ENCODE measurements around the gene IL10. TPM values are rescaled to one million over a fixed set of nuclear protein-coding genes. Genes with fewer than 3 reads are reported as not detected.
A peak's percentile ranks its signal among the peaks of the same experiment; 100 is the strongest.

IL10 gene
- total and polyA plus RNA-seq, 5 donors from 2014 or later, result 0.60 to 7.0 (median 3.2) TPM

DNA sequence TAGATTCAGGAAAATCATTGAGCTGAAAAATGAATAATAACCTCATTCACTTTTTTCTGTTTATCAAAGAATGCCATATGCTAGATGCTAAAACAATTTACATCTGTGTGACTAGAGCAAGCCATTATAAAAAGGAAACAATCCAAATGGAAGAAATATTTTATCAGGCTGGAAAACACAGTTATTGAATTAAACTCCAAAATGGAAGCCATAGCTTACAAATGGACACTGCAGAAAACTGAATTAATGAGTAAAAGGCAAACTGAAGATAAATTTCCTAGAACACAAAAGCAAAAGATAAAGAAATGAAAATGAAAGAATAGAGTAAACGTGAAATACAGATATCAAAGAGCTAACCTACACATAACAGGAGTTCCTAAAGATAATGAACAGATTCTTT lies 33.1 kb upstream of the IL10 start:
- ATAC-seq (ENCODE audit: low read depth in 2 of 2), result no peak
- Mint-ChIP-seq H3K4me3 (no peak overlapping the region), H3K36me3 (no peaks in the 10 kb centered on the region), H3K4me1 (peaks cover 28 to 80% (median 53%) of the 10 kb centered on the region in 4 donors), H3K9me3 (peaks cover 0 to 1% (median 0%) of the 10 kb centered on the region in 7 donors), H3K27me3 (peaks cover 6% of the 10 kb centered on the region), H3K27ac (peak overlapping the region; percentile 48 to 92 (median 89))
- H3K27me3 ChIP-seq (ENCODE audit: control insufficient read depth, insufficient read depth, low read length), result no peaks in the 10 kb centered on the region
- peaks cover 54% of the 10 kb centered on the region for H3K4me1 ChIP-seq (ENCODE audit: control insufficient read depth, insufficient read depth, low read length, poor library complexity, severe bottlenecking)
- peak overlapping the region; percentile 90 for H3K27ac ChIP-seq (ENCODE audit: insufficient read depth, low read length, poor library complexity, severe bottlenecking)
- no peaks in the 10 kb centered on the region for H3K9me3 ChIP-seq (ENCODE audit: control insufficient read depth in 2 of 2, low read length in 2 of 2)
- H3K4me3 ChIP-seq (ENCODE audit: low read depth, low read length), result no peak overlapping the region
- DNase-seq, result peak in 1 of 3 donors; percentile 36
- no peaks in the 10 kb centered on the region for H3K36me3 ChIP-seq (ENCODE audit: control insufficient read depth, insufficient read depth, low read length)

DNA sequence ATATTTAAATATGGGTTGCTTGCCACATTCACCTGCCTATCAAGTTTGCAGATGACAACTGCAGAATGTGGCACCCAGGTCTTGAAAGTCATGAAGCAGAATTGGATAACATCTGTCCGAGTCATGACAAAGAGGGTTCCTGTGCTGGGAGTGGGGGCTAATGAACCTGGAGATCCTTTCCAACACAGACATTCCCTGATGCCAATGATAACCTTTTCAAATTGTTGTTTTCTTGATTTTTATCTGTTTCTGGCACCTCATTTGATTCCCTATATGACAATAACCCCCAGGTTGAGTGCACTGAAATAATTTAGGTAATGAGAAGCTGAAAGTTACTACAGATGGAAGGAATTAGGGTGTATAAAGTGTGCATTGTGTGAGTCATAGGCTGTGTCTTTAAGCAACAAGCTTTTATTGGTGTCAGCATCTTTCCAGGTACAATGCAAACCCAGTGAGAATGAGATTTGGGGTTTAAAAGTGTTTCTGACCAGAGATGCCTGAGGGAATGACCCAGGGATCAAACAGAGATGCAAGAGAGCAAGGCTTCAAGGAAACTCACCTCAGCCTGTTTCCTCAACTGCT lies 32.0 kb upstream of the IL10 start:
- peak overlapping the region; percentile 92 to 97 (median 96) for H3K27ac Mint-ChIP-seq

DNA sequence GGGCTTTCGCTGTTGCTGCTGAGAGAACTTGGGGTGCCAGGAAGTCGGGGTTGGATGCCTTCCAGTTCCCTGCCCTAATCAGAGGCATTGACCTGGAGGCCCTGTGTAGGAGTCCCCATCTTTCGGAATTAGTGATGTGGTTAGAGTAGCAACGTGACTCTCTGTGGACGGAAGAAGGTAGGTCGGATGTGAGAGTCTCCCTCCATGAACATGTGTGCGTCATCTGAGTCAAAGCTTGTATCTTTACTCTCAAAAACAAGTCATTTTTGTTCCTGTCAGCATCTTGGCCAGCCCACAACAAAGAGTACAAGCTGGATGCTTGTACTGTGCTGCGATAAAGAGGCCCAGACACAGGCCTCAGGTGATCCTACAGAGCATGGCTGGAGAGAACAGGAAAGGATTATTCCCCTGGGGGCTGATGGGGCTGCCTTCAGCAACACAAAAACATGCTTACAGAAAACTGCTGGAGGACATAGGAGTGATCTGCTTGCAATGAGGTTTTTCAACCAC lies 31.0 kb upstream of the IL10 start:
- ATAC-seq (ENCODE audit: low read depth in 2 of 2) (peak; percentile 96), DNase-seq (peak; percentile 74 to 97 (median 92))
- H3K36me3 ChIP-seq (ENCODE audit: control insufficient read depth, insufficient read depth, low read length), result no peaks in the 10 kb centered on the region
- H3K4me1 ChIP-seq (ENCODE audit: control insufficient read depth, insufficient read depth, low read length, poor library complexity, severe bottlenecking), result peaks cover 39% of the 10 kb centered on the region
- Mint-ChIP-seq H3K36me3 (no peaks in the 10 kb centered on the region), H3K27ac (peak overlapping the region; percentile 92 to 97 (median 96)), H3K9me3 (peaks cover 0 to under 1% (median 0%) of the 10 kb centered on the region in 7 donors), H3K4me3 (peak overlapping the region; percentile 3 to 75 (median 62)), H3K4me1 (peaks cover 18 to 77% (median 51%) of the 10 kb centered on the region in 4 donors), H3K27me3 (peaks cover 6% of the 10 kb centered on the region)
- peak overlapping the region; percentile 49 for H3K4me3 ChIP-seq (ENCODE audit: low read depth, low read length)
- no peaks in the 10 kb centered on the region for H3K9me3 ChIP-seq (ENCODE audit: control insufficient read depth in 2 of 2, low read length in 2 of 2)
- peak overlapping the region; percentile 90 for H3K27ac ChIP-seq (ENCODE audit: insufficient read depth, low read length, poor library complexity, severe bottlenecking)
- H3K27me3 ChIP-seq (ENCODE audit: control insufficient read depth, insufficient read depth, low read length), result no peaks in the 10 kb centered on the region

More for the DNA sequence above, 32.0 kb upstream of the IL10 start:
- peaks cover 0 to 1% (median 0%) of the 10 kb centered on the region in 7 donors for H3K9me3 Mint-ChIP-seq
- peak overlapping the region; percentile 90 for H3K27ac ChIP-seq (ENCODE audit: insufficient read depth, low read length, poor library complexity, severe bottlenecking)
- H3K9me3 ChIP-seq (ENCODE audit: control insufficient read depth in 2 of 2, low read length in 2 of 2), result no peaks in the 10 kb centered on the region
- no peaks in the 10 kb centered on the region for H3K36me3 ChIP-seq (ENCODE audit: control insufficient read depth, insufficient read depth, low read length)
- peak overlapping the region; percentile 49 for H3K4me3 ChIP-seq (ENCODE audit: low read depth, low read length)
- peaks cover 6% of the 10 kb centered on the region for H3K27me3 Mint-ChIP-seq
- H3K27me3 ChIP-seq (ENCODE audit: control insufficient read depth, insufficient read depth, low read length), result no peaks in the 10 kb centered on the region
- H3K4me1 Mint-ChIP-seq, result peaks cover 23 to 77% (median 50%) of the 10 kb centered on the region in 4 donors
- H3K36me3 Mint-ChIP-seq, result no peaks in the 10 kb centered on the region
- peaks cover 49% of the 10 kb centered on the region for H3K4me1 ChIP-seq (ENCODE audit: control insufficient read depth, insufficient read depth, low read length, poor library complexity, severe bottlenecking)
- ATAC-seq (ENCODE audit: low read depth in 2 of 2) (no peak), DNase-seq (no peak)
- peak overlapping the region in 1 of 4 donors; percentile 75 for H3K4me3 Mint-ChIP-seq

DNA sequence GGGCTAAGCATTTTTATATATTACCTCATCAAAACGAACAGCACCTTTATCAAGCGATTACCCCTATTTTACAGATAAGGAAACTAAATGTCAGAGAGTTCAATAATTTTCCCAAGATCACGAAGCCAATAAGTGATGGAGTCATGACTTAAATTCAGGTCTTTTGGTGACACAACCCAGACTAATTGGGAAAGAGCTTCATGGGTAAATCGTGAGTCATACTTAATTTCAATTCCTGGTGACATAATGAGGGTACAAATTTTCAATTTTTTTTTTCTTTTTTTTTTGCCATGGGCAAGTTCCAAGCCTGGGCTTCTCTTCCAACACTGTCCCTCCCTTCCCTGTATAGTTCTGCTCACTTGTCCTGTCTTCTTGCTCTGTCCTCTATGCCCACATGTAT lies 30.1 kb upstream of the IL10 start:
- ATAC-seq (ENCODE audit: low read depth in 2 of 2), result no peak
- H3K4me1 Mint-ChIP-seq, result peaks cover 16 to 80% (median 50%) of the 10 kb centered on the region in 4 donors
- Histone ChIP-seq H3K4me1 (ENCODE audit: control insufficient read depth, insufficient read depth, low read length, poor library complexity, severe bottlenecking) (peaks cover 39% of the 10 kb centered on the region), H3K27me3 (ENCODE audit: control insufficient read depth, insufficient read depth, low read length) (no peaks in the 10 kb centered on the region), H3K36me3 (ENCODE audit: control insufficient read depth, insufficient read depth, low read length) (no peaks in the 10 kb centered on the region), H3K4me3 (ENCODE audit: low read depth, low read length) (no peak overlapping the region), H3K27ac (ENCODE audit: insufficient read depth, low read length, poor library complexity, severe bottlenecking) (peak overlapping the region; percentile 90), H3K9me3 (ENCODE audit: control insufficient read depth in 2 of 2, low read length in 2 of 2) (no peaks in the 10 kb centered on the region)
- no peak for DNase-seq
- H3K27ac Mint-ChIP-seq, result peak overlapping the region; percentile 92 to 97 (median 96)
- H3K36me3 Mint-ChIP-seq, result no peaks in the 10 kb centered on the region
- H3K4me3 Mint-ChIP-seq, result peak overlapping the region in 2 of 4 donors; percentile 9 to 75
- H3K9me3 Mint-ChIP-seq, result no peaks in the 10 kb centered on the region
- peaks cover 6% of the 10 kb centered on the region for H3K27me3 Mint-ChIP-seq

DNA sequence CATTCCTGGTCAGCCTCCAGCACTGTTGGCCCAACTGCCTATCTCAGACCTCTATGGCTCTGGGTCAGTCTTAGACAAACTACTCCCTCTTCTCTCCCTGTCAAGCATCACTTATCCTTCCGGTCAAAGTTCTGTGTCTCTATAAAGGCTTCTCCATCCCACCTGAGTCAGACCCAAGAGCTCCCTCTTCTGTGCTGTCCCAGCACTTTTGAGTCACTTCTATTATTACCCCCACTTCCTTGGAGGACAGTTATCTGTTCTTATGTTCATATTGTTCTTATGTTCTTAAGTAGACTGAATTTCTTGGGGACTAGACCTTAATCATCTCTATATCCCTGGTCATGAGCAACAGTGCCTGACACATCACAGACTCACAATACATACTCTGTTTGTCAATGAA lies 29.2 kb upstream of the IL10 start:
- H3K27me3 ChIP-seq (ENCODE audit: control insufficient read depth, insufficient read depth, low read length), result no peaks in the 10 kb centered on the region
- H3K4me3 ChIP-seq (ENCODE audit: low read depth, low read length), result no peak overlapping the region
- no peaks in the 10 kb centered on the region for H3K9me3 ChIP-seq (ENCODE audit: control insufficient read depth in 2 of 2, low read length in 2 of 2)
- peaks cover 39% of the 10 kb centered on the region for H3K4me1 ChIP-seq (ENCODE audit: control insufficient read depth, insufficient read depth, low read length, poor library complexity, severe bottlenecking)
- Mint-ChIP-seq H3K27ac (peak overlapping the region; percentile 29 to 97 (median 92)), H3K9me3 (no peaks in the 10 kb centered on the region), H3K4me1 (peaks cover 14 to 75% (median 47%) of the 10 kb centered on the region in 4 donors), H3K4me3 (peak overlapping the region in 2 of 4 donors; percentile 2 to 5), H3K36me3 (no peaks in the 10 kb centered on the region), H3K27me3 (peaks cover 6% of the 10 kb centered on the region)
- DNase-seq, result no peak
- H3K27ac ChIP-seq (ENCODE audit: insufficient read depth, low read length, poor library complexity, severe bottlenecking), result no peak overlapping the region
- no peak for ATAC-seq (ENCODE audit: low read depth in 2 of 2)
- H3K36me3 ChIP-seq (ENCODE audit: control insufficient read depth, insufficient read depth, low read length), result no peaks in the 10 kb centered on the region

DNA sequence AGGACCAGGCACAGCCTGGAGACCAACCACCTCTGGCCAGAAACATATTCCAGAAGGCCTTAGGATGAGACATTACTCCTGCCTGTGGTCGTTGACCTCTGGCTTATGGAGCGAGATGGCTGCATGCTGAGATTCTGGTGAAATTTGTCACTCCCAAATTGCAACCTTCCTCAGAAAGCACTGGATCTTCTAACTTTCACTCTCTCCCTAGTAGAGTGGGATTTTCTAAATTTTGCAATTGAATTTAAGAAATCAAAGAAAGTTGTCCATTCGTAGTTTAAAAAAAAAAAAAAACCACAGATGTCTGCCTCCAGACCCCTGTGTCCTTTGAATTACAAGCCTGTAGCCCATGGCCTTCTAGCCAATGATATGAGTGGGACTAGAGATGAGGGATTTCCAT lies 28.6 kb upstream of the IL10 start:
- Mint-ChIP-seq H3K36me3 (no peaks in the 10 kb centered on the region), H3K4me3 (no peak overlapping the region), H3K27ac (peak overlapping the region in 2 of 3 donors; percentile 92 to 97), H3K27me3 (peaks cover 6% of the 10 kb centered on the region), H3K9me3 (no peaks in the 10 kb centered on the region), H3K4me1 (peaks cover 14 to 74% (median 48%) of the 10 kb centered on the region in 4 donors)
- Histone ChIP-seq H3K4me1 (ENCODE audit: control insufficient read depth, insufficient read depth, low read length, poor library complexity, severe bottlenecking) (peaks cover 38% of the 10 kb centered on the region), H3K9me3 (ENCODE audit: control insufficient read depth in 2 of 2, low read length in 2 of 2) (no peaks in the 10 kb centered on the region), H3K36me3 (ENCODE audit: control insufficient read depth, insufficient read depth, low read length) (no peaks in the 10 kb centered on the region), H3K27ac (ENCODE audit: insufficient read depth, low read length, poor library complexity, severe bottlenecking) (no peak overlapping the region), H3K4me3 (ENCODE audit: low read depth, low read length) (no peak overlapping the region), H3K27me3 (ENCODE audit: control insufficient read depth, insufficient read depth, low read length) (no peaks in the 10 kb centered on the region)
- DNase-seq (no peak), ATAC-seq (ENCODE audit: low read depth in 2 of 2) (no peak)

DNA sequence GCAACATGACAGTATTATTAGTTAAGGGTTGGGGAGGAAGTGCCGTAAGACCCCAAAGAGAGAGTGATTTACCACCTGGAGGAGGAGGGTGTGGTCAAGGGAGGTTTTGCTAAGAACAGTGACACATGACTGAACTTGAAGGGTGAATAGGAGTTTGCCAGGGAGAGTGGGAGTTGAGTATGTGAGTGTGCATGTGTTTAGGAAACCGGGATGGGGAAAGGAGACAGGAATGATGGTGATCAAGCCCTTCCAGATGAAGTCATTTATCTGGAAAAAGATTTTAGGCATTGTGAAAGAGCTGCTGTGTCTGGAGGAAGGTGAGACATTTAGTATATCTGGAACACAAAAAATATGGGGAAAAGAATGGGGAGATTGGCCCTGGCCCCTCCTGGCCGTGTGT lies 28.1 kb upstream of the IL10 start:
- peak overlapping the region; percentile 34 to 71 (median 50) for H3K27ac Mint-ChIP-seq

More for the DNA sequence above, 28.1 kb upstream of the IL10 start:
- H3K36me3 Mint-ChIP-seq, result no peaks in the 10 kb centered on the region
- peaks cover 14 to 72% (median 49%) of the 10 kb centered on the region in 4 donors for H3K4me1 Mint-ChIP-seq
- ATAC-seq (ENCODE audit: low read depth in 2 of 2), result no peak
- H3K27me3 Mint-ChIP-seq, result peaks cover 6% of the 10 kb centered on the region
- H3K9me3 ChIP-seq (ENCODE audit: control insufficient read depth in 2 of 2, low read length in 2 of 2), result no peaks in the 10 kb centered on the region
- no peak overlapping the region for H3K4me3 Mint-ChIP-seq
- no peak overlapping the region for H3K4me3 ChIP-seq (ENCODE audit: low read depth, low read length)
- no peaks in the 10 kb centered on the region for H3K27me3 ChIP-seq (ENCODE audit: control insufficient read depth, insufficient read depth, low read length)
- H3K36me3 ChIP-seq (ENCODE audit: control insufficient read depth, insufficient read depth, low read length), result no peaks in the 10 kb centered on the region
- H3K9me3 Mint-ChIP-seq, result peaks cover 0 to under 1% (median 0%) of the 10 kb centered on the region in 7 donors
- DNase-seq, result no peak
- no peak overlapping the region for H3K27ac ChIP-seq (ENCODE audit: insufficient read depth, low read length, poor library complexity, severe bottlenecking)
- peaks cover 33% of the 10 kb centered on the region for H3K4me1 ChIP-seq (ENCODE audit: control insufficient read depth, insufficient read depth, low read length, poor library complexity, severe bottlenecking)

Data from CD4-positive, CD25-positive, alpha-beta regulatory T cell (primary cell).